GM19372 (cell line): Measurements from ENCODE around the gene CACNA1I.
"Not testable (repeated sequence)": the region's sequence is repeated elsewhere in the genome, so short reads cannot be mapped to it uniquely, and the experiment has no call there.

Experiments
- ATAC-seq: cut with Tn5 transposase; IDR thresholded peaks from one replicate; pipeline ENCODE4 v1.9.1; 2021; ENCODE audit warnings: mild to moderate bottlenecking, low read depth, moderate library complexity; ENCODE audit not compliant: unreplicated experiment

CACNA1I gene

DNA sequence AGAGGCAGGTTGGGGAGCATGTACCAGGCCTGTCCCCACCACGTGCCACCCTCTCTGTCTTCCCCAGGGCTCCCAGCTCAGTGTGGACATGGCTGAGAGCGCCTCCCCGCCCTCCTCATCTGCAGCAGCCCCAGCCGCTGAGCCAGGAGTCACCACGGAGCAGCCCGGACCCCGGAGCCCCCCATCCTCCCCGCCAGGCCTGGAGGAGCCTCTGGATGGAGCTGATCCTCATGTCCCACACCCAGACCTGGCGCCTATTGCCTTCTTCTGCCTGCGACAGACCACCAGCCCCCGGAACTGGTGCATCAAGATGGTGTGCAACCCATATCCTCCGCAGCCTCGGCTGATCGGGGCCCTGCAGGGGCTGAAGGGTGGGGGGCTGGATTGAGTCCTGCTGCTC, at the start of gene CACNA1I:
CACNA1I (plus strand) TSS at position 89 of the 400 bp plus-strand sequence; CDS start at position 89, 0 bp downstream.
- no peak for ATAC-seq

DNA sequence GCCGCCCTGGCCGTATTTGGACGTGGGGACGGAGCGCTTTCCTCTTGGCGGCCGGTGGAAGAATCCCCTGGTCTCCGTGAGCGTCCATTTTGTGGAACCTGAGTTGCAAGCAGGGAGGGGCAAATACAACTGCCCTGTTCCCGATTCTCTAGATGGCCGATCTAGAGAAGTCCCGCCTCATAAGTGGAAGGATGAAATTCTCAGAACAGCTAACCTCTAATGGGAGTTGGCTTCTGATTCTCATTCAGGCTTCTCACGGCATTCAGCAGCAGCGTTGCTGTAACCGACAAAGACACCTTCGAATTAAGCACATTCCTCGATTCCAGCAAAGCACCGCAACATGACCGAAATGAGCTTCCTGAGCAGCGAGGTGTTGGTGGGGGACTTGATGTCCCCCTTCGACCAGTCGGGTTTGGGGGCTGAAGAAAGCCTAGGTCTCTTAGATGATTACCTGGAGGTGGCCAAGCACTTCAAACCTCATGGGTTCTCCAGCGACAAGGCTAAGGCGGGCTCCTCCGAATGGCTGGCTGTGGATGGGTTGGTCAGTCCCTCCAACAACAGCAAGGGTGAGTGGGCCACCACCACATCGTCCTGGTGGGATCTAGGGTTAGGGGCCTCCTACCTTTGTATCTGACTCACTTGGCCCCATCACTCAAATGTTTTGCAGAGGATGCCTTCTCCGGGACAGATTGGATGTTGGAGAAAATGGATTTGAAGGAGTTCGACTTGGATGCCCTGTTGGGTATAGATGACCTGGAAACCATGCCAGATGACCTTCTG, 49.3 kb upstream of the CACNA1I start:
- ATAC-seq, result not testable (repeated sequence)

DNA sequence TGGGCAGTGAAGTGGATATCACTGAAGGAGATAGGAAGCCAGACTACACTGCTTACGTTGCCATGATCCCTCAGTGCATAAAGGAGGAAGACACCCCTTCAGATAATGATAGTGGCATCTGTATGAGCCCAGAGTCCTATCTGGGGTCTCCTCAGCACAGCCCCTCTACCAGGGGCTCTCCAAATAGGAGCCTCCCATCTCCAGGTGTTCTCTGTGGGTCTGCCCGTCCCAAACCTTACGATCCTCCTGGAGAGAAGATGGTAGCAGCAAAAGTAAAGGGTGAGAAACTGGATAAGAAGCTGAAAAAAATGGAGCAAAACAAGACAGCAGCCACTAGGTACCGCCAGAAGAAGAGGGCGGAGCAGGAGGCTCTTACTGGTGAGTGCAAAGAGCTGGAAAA, 48.5 kb upstream of the CACNA1I start:
- not testable (repeated sequence) for ATAC-seq

DNA sequence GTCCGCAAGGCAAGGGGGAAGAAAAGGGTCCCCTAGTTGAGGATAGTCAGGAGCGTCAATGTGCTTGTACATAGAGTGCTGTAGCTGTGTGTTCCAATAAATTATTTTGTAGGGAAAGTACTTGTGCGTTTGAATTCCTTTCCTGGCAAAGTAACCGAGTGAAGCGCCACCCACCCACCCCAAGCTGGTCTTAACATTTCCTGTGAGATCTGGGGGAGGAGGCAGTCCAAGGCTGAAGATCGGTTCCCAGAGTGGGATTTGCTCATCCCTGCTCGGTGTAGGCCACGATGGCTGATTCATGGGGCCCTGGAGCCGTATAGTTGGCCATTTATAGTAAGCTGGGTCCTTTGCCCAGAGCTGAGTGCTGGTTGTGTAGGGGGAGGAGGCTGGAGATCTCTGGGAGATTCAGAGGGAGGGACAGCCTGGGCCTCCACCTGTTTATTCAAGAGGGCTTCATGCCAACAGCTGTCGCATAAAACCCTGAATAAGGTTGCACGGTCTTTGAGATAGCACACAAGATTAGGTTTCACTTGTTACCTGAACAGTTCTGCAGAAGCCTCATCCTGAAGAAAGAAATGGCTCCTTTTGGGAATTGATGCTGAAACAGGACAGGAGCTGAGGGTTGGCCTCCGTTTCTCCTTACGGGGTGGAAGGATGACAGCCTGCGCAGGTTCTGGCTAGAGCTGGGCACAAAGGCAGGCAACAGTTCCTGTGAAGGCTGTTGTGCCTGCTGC, 47.8 kb upstream of the CACNA1I start:
- ATAC-seq, result no peak

DNA sequence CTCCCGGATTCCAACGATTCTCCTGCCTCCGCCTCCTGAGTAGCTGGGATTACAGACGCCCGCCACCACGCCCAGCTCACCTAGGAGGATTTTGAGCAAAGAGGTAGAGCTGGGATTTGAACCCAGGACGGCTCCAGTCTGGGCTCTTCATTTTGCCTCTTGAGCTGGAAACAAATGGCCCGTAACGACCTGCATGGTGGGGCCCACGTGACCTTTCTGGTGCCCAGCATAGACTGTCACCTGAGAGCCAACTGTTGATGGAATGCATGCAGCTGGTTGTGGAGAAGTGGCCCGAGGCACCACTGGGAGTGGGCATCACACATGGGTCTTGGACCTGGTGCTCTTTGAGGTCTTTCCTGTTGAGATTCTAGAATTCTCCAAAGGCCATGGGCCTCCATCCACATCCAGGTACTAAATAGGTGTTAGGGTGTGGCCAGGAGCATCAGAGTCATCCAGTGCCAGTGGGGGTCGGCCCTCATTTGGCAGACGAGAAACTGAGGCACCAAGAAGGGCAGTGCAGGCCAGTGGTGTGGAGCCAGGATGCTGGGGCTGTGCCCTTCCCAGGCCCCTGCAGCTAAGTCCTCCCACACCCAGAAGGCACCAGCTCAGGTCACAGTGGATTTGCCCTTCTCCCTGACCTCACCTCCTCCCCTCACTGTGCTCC, 46.3 kb upstream of the CACNA1I start:
- no peak for ATAC-seq

DNA sequence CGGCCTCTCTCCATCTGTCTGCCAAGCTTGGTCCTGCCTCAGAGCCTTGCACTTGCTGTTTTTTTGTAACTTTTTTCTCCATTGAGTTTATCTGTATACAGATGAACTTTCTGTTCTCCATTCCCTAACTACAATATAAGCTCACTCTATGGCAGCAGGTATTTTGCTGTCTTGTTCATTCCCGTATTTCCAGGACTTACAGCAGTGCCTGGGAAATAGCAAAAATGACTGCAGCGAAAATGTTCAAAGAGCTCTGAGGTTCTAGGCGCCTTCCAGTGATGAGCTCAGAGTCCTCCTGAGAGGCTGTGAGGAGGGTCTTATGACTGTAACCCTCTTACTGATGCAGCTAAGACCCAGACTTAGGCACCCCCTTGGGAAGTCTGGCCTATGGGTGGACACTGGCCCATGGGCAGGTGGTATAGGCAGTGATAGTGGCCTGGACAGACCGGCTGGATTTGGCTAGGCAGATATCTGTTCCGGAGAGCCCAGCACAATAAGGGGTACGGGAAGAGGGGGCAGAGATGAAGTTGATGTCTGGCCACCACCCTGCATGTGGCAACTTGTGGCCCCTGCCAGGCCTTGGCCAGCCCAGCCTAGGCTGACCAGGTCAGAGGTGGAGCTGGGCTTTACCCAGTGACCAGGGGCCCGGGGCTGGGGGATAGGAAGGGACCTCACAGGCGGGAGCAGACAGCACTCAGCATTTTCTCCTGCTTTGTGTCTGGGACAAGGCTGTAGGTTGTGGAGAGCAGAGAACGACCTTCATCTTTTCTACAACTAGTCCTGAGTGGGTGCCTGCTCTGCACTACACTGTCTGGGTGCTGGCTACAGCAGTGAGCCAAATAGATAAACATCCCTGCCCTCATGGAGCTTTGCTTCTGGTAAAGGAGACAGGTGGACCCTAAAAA, 45.5 kb upstream of the CACNA1I start:
- no peak for ATAC-seq

DNA sequence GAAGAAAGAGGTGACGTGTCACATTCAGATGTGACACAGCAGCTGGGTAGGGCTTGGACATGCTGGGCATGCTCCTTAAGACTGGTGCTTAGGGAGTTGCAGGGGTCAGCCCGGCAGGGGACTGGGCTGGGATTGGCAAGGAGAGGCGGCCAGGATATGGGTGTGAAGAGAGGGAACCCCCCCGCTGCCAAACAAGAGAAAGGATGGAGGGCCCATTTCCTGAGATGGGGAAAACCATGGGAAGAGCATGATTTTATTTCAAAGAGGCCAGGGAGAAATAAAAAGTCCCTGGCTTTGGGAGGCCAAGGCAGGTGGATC, 44.9 kb upstream of the CACNA1I start:
- no peak for ATAC-seq

DNA sequence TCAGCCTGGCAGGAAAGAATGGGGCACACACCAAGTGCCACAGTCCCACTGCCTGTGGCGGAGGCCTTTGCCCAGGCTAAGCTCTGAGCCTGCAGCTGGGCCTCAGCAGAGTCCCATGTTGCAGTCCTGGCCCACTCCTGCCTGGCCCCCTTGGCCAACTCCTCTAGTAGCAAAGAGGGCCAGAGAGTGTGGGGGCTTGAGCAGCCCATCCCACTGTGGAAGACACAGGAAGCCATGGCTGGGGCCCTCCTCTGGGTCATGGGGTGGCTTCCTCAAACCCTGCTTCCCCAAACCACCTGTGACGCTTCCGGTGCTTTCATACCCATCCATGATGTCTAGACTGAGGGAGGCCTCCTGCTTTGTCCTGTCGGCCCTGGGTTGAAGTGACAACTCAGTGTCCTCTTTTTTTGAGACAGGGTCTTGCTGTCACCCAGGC, 43.8 kb upstream of the CACNA1I start:
- no peak for ATAC-seq

DNA sequence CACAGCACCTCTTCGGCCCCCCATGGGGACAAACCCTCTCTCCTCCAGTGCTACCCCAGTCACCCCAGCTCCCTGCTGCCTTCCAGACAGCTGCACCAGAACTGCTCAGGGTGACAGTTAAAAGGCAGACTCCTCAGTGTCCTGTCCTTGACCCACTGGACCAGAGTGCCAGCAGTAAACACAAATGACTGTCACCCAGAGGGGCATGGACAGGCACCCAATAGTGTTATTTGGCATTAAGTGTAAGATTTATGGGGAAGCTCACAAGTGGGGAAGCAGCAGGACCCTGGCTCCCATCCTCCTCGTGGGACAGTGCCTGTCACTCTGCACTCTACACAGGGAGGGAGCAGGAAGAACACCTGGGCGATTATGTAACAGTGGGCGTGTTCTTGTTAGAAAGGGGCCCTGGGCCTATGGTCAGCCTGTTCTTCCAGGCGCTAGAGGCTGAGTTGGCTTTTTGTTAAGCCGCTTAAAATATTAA, 43.0 kb upstream of the CACNA1I start:
- no peak for ATAC-seq

DNA sequence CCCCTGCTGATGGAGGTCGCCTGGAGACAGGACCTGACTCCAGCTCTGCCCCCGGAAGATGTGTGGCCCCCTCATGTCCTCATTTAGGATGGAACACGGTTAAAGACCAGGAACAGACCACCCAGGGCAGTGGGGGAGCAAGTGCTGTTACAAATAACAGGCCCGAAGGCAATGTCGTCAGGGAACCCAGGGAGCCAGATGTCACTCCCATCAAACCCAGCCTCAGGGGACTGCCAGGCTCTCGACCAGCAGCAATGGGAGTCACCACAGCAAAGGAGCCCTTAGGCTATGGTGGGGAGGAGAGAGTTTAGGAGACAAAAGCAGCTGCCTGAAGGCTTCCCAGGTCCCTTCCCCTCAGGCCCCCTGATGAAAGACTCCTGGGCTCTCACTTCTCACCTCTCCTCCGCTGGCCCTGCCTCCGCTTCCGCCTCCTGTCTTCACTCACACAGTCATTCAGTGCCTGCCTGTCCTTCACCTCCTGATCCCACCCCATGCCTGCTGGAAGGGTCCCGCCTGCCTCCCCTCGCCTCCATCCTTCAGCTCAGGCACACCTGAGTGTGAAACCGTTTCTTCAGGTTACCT, 42.4 kb upstream of the CACNA1I start:
- ATAC-seq, result no peak

DNA sequence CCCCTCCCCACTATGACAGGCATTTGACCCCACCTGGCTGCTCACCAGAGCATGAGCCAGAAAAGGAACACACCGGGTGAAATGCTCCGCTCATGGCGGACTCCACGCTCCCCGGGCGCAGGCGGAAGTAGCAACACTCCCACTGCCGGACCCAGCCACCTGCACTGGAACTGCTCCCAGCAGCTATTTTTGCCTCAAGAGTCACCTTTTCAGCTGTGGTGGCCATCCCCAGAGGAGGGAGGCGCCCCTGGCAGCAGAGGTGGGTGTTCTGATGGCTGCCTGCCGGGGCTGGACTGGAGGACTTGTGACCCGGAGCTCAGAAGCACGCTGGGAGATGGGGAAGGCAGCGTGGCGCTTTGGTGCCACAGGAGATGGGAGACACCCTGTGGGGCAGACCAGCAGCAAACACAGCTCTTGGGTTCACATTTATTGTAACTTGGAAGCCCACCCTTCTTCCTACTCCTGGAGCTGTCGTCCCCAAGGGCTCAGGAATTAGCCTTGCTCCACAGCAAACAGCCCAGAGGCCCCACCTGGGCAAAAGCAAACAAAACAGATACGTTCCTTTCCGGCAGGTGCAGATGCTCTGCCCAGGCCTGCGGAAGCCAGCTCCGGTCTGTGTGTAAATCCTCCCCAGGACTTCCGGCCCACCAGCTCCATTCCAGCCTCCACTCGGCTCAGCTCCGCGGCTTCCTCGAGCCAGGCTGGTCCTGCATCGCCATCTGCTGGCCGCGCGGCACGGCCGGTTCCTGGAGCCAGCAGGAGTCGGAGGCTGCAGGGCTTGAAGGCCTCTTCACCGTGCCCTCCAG, 41.7 kb upstream of the CACNA1I start:
- no peak for ATAC-seq

DNA sequence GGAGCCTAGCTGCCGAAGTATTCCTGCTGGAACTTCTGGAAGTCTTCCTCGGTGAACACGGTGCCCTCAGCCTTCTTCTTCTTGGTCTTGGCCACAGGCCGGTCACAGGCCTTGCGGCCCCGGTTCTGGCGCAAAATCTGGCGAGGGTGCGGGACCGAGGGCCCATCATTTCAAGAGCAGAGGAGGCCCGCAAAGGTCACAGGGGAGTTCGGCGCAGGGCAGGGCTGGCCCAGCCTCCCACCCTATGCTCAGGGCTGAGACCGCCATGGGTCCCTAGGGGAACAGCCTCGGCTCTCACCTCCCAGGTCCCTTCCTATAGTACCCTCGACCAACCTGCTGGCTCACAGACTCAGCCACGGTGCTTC, 41.1 kb upstream of the CACNA1I start:
- no peak for ATAC-seq

DNA sequence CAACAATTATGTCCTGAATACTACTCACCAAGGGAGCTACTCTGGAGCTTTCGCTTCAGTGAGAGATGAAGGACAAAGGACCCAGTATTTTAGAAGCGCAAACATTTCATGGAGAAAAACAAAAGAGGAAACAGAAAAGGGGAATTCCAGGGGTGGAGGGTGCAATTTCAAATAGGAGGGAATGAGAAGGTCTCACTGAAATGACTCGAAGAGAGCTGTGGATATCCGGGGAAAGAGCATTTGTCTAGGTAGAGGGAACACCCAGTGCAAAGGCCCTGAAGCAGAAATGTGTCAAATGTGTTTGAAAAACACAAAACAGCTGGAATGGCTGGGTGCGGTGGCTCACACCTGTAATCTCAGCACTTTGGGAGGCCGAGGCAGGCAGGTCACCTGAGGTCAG, 40.4 kb upstream of the CACNA1I start:
- ATAC-seq, result no peak

DNA sequence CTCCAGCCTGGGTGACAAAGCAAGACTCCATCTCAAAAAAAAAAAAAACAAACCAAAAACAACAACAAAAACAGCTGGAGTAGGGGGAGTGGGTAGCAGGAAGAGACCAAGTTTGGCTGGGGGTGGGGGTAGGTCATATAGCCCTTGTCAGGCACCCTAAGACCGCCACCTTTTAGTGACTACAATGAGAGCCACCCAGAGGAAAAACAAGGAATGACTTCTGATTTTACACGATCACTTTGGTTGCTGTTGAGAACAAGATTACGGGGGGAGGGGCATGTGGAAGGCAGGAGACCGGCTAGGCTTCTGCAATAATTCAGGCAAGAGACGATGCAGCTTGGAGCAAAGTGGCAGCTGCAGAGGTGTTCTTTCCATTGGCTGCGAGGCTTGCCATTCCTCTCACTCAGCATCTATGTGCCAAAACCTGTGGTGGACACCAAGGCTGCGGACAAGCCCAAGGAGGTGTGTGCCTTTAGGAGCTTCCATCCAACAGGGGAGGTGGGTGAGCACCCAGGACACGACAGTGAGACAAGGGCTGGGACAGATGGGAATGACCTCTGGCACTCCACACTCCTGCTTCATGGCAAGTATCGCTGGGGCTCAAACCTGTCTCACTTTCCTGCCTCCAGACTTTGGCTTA, 39.7 kb upstream of the CACNA1I start:
- no peak for ATAC-seq

DNA sequence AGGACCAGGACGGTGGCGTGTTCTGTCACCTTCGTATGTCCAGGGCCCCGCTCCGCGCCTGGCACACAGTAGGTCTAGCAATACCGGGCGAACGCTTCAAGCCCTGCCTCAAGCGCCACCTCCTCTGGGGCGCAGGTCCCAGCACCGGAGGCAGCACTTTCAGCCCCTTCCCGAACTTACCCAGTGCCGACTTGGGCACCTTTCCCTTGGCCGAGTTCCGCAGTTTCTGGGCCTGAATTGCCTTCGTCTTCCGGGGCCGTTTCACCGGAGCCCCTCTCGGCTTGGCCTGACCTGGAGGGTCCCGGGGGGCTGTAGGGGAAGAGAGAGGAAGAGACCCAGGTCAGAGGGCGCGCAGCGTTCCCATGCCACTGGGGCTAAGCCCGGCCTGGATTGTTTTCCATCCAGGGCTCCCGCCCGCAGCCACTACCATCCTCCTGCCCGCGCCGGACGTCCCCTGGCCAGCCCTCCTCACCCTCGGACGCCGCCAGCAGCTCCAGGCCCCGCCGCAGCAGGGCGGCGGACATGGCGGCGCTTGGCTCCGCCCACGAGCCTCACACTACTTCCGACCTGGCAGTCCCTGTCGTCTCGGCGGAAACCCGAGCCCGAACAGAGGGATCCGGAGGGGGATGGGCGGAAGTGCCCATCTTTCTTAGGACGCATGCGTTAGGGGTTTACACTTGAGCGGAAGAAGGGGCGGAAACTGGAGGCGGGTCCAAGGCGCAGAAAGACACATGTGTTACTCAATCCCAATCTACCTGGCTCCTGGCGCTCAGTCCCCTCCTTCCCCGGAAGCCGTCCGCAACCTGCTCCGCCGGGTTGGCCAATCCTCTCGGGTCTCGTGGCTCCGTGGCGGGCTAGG, 38.1 kb upstream of the CACNA1I start, which contains the start of gene RPS19BP1:
RPS19BP1 (minus strand) TSS at position 534 of the 859 bp plus-strand sequence; CDS start at position 524, 10 bp downstream.
- ATAC-seq, result peak; percentile 81

DNA sequence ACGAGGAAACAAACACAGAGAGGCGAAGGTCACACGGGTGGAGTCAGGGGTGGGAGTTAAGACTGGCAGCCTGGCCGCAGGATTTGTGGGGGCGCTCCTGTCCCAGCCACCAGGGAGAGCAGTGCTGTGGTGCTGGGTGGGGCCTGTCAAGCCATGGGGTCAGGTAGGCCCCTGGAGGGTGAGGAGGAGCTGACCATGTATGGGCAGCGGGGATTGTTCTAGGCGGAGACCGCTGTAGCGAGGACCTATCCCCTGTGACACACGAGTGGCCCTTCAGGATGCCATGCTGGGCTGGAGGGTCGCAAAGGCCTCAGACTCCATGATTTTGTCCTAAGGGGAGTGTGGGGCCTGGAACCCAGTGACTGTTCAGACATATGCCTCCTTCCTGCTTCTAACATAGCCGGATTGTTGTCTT, 36.5 kb upstream of the CACNA1I start:
- no peak for ATAC-seq

DNA sequence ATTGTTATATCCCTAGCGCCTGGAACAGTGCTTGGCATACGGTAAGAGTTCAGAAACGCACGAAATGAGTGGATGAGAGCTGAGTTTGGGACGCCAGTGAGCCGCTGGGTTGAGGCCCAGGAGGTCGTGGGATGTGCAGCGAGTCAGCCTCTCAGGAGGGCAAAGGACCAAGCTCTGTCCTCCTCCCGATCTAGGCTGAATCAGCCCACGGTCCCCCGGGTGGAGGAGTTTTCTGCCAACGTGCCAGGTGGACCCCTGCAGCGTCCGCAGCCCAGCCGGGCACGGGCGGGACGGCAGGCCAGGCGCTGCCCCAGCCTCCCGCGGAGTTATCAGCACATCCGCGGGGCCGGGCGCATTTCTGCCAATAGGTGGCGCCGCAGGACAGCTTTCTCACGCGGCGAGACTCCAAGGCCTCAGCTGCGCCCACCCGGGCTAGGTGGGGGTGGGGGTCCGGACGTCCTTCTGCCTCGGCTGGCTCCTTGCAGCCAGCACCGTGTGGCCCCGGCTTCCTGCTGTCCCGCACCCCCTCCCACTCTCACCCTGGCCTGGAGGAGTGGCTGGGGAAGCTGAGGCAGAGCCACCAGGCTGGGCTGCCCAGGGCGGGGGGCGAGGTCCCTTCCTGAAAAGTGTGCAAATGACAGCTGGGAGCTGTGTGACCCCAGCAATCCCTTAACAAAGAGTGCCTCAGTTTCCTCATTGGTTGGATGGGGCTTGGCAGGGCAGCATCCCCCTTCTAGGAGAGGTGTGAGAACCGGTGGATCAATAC, 35.8 kb upstream of the CACNA1I start:
- no peak for ATAC-seq
